ENCODE measurements around the gene SLC25A25. TPM values are rescaled to one million over a fixed set of nuclear protein-coding genes. Genes with fewer than 3 reads are reported as not detected.

Gene SLC25A25
- total RNA-seq, 1 donor from 2014 or later = 18.0 TPM

- no peaks in the 10 kb centered on the region for H3K9me3 Mint-ChIP-seq (ENCODE audit: unreplicated experiment)
- DNase-seq (ENCODE audit: extremely low spot score, unreplicated experiment) = no peak
- no peaks in the 10 kb centered on the region for H3K27me3 Mint-ChIP-seq (ENCODE audit: unreplicated experiment)
- H3K4me3 Mint-ChIP-seq (ENCODE audit: unreplicated experiment) = no peak overlapping the region
- TF ChIP-seq, protein P1, sequence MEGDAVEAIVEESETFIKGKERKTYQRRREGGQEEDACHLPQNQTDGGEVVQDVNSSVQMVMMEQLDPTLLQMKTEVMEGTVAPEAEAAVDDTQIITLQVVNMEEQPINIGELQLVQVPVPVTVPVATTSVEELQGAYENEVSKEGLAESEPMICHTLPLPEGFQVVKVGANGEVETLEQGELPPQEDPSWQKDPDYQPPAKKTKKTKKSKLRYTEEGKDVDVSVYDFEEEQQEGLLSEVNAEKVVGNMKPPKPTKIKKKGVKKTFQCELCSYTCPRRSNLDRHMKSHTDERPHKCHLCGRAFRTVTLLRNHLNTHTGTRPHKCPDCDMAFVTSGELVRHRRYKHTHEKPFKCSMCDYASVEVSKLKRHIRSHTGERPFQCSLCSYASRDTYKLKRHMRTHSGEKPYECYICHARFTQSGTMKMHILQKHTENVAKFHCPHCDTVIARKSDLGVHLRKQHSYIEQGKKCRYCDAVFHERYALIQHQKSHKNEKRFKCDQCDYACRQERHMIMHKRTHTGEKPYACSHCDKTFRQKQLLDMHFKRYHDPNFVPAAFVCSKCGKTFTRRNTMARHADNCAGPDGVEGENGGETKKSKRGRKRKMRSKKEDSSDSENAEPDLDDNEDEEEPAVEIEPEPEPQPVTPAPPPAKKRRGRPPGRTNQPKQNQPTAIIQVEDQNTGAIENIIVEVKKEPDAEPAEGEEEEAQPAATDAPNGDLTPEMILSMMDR (IDR thresholded peaks at IDR 0.05) = no peak
- peaks cover 2% of the 10 kb centered on the region for H3K36me3 Mint-ChIP-seq (ENCODE audit: unreplicated experiment)
- no peak overlapping the region for H3K27ac Mint-ChIP-seq (ENCODE audit: unreplicated experiment)
- H3K4me1 Mint-ChIP-seq (ENCODE audit: unreplicated experiment) = peaks cover 12% of the 10 kb centered on the region
These were observed 50.4 kb downstream of the SLC25A25 start for GRCh38 chr9:128118472-128118857.

DNA sequence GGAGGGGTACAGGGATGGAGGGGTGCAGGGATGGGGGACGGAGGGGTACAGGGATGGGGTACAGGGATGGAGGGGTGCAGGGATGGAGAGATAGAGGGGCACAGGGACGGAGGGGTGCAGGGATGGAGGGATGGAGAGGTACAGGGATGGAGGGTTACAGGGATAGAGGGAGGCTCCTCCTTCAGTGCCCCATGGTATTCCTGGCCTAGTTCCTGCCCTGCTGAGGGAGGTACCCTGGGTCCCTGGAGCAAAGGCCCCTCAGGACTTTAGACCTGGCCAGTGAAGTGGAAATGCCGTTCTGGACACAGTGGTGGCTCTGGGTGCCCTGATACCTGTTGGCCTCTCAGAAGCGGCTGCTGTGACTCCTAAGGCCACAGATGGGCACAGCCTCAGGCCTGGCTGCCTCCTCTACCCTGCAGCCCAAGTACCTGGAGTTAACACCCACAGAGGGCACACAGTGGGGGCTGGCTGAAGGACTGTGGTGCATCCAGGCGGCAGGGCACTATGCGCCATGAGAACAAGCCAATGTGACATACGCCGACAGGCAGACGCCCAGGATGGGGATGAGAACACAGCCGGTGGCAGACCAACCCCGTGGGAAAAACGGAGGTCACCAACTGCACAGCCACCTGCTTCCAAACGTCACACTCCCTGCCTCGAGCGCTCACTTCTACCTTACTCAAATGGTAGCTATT is 51.1 kb downstream of the SLC25A25 start:
- no peaks in the 10 kb centered on the region for H3K27me3 Mint-ChIP-seq (ENCODE audit: unreplicated experiment)
- H3K9me3 Mint-ChIP-seq (ENCODE audit: unreplicated experiment) = no peaks in the 10 kb centered on the region
- DNase-seq (ENCODE audit: extremely low spot score, unreplicated experiment) = no peak
- H3K27ac Mint-ChIP-seq (ENCODE audit: unreplicated experiment) = no peak overlapping the region
- H3K36me3 Mint-ChIP-seq (ENCODE audit: unreplicated experiment) = peaks cover 2% of the 10 kb centered on the region
- H3K4me1 Mint-ChIP-seq (ENCODE audit: unreplicated experiment) = peaks cover 12% of the 10 kb centered on the region
- H3K4me3 Mint-ChIP-seq (ENCODE audit: unreplicated experiment) = no peak overlapping the region
- TF ChIP-seq, protein P1 (IDR thresholded peaks at IDR 0.05) = no peak

DNA sequence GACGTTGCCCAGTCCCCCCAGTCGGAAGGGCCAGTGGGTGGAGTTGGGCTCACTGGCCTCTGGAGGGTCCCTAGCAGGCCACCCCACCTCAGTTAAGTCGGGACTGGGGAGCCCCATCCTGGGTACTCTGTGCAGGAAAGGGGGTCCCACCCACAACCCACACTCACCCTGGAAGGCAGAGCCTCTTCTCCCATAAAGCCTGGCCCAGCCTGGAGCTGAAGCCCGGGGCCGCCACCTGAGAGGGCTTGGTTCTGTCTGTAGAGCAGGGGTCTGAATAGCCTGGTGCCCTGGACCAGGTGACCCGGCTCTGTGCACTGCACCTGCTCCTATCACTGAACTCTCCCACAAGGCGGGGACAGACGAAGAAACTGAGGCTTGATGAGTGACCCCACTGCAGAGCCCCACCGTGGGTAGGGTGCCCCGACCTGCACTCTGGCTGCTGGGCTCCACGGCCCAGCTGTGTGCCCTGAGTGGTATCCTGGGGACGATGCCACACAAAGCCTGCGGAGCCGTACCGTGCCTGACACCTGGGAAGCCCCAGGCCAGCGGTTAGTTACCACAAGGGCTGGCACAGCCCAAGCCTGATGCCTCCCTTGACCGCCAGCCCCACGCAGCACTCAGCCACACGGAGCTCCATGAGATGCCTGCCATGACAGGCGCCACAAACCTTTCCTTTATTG is 52.2 kb downstream of the SLC25A25 start:
- H3K36me3 Mint-ChIP-seq (ENCODE audit: unreplicated experiment) = peaks cover 4% of the 10 kb centered on the region
- H3K9me3 Mint-ChIP-seq (ENCODE audit: unreplicated experiment) = no peaks in the 10 kb centered on the region
- no peaks in the 10 kb centered on the region for H3K27me3 Mint-ChIP-seq (ENCODE audit: unreplicated experiment)
- TF ChIP-seq, protein P1 (IDR thresholded peaks at IDR 0.05) = no peak
- H3K4me1 Mint-ChIP-seq (ENCODE audit: unreplicated experiment) = peaks cover 14% of the 10 kb centered on the region
- H3K27ac Mint-ChIP-seq (ENCODE audit: unreplicated experiment) = no peak overlapping the region
- H3K4me3 Mint-ChIP-seq (ENCODE audit: unreplicated experiment) = no peak overlapping the region
- no peak for DNase-seq (ENCODE audit: extremely low spot score, unreplicated experiment)

GRCh38 chr9:128120741-128121465 is 52.9 kb downstream of the SLC25A25 start:
- Mint-ChIP-seq H3K9me3 (ENCODE audit: unreplicated experiment) (no peaks in the 10 kb centered on the region), H3K36me3 (ENCODE audit: unreplicated experiment) (peaks cover 4% of the 10 kb centered on the region), H3K4me3 (ENCODE audit: unreplicated experiment) (no peak overlapping the region), H3K27me3 (ENCODE audit: unreplicated experiment) (no peaks in the 10 kb centered on the region), H3K4me1 (ENCODE audit: unreplicated experiment) (peaks cover 20% of the 10 kb centered on the region), H3K27ac (ENCODE audit: unreplicated experiment) (no peak overlapping the region)
- DNase-seq (ENCODE audit: extremely low spot score, unreplicated experiment) = no peak
- TF ChIP-seq, protein P1 (IDR thresholded peaks at IDR 0.05) = no peak

DNA sequence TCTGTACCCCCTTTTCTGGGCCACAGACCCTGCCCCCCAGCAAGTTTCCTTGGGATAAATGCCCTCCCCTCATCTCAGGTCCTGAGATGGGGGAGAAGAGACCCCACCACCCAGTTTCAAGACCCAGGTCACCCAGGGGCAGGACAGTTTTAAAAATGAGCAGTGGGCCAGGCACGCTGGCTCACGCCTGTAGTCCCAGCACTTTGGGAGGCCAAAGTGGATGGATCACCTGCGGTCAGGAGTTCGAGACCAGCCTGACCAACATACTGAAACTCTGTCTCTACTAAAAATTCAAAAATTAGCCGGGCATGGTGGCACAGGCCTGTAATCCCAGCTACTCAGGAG is 53.4 kb downstream of the SLC25A25 start:
- H3K27me3 Mint-ChIP-seq (ENCODE audit: unreplicated experiment) = no peaks in the 10 kb centered on the region
- TF ChIP-seq, protein P1 (IDR thresholded peaks at IDR 0.05) = no peak
- H3K27ac Mint-ChIP-seq (ENCODE audit: unreplicated experiment) = no peak overlapping the region
- H3K36me3 Mint-ChIP-seq (ENCODE audit: unreplicated experiment) = peaks cover 4% of the 10 kb centered on the region
- no peaks in the 10 kb centered on the region for H3K9me3 Mint-ChIP-seq (ENCODE audit: unreplicated experiment)
- H3K4me3 Mint-ChIP-seq (ENCODE audit: unreplicated experiment) = no peak overlapping the region
- H3K4me1 Mint-ChIP-seq (ENCODE audit: unreplicated experiment) = peaks cover 25% of the 10 kb centered on the region
- DNase-seq (ENCODE audit: extremely low spot score, unreplicated experiment) = no peak
